Stimulated activated CD4-positive, alpha-beta T cell treated with anti-CD3 and anti-CD28 coated beads, Interleukin-1b, Interleukin-23, amount 100 ng/mL, for 4 hours (primary cell): Measurements from ENCODE around the gene SHPK.

ENCODE experiments used
- DNase-seq, 2 donors: peaks; one replicate each; pipeline ENCODE4 v3.0.0-alpha.2; 2020; ENCODE audit warnings: low read depth in 2 of 2

SHPK gene

GRCh38 chr17:3659541-3660111 is 23.6 kb upstream of the SHPK start:
- no peak for DNase-seq

- DNase-seq = no peak
Measured at GRCh38 chr17:3658784-3659449, 22.9 kb upstream of the SHPK start.

DNA sequence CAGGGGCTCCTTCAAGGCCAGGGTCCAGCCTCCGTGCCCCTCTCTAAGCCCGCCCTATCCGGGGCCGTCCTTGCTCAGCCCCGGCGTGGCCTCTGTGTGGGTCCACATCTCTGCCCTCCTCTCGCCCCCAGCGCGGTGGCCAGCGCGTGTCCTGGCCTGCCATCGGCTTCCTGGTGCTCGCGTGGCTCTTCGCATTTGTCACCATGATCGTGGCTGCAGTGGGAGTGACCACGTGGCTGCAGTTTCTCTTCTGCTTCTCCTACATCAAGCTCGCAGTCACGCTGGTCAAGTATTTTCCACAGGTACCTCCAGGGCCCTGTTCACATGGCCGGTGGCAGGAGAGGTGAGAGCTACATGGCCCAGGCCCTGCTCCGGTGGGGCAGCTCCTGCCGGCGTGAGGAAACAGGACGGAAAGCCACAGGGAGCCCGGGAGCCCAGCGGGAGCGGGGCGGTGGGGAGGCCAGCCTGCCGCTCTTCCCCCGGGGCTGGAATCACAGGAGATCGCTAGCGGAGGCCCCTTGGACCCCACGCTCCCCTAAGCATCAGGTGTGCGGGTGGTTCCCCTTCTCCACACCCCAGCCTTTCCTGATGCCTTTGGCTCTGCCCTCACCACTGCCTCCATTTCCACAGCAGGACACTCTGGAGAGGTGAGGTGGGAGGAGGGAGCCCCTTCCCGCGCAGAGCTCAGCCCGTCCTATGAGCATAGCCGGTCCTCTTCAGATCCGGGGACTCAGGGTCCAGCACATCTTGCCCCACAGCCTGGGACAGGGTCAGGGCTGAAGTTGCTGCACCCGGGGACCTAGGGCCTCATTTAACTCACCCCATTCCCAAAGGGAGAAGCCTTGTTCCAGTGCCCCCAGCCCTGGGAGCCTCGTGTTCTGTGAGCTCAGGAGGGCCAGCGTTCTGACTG is 22.1 kb upstream of the SHPK start:
- DNase-seq = no peak

DNA sequence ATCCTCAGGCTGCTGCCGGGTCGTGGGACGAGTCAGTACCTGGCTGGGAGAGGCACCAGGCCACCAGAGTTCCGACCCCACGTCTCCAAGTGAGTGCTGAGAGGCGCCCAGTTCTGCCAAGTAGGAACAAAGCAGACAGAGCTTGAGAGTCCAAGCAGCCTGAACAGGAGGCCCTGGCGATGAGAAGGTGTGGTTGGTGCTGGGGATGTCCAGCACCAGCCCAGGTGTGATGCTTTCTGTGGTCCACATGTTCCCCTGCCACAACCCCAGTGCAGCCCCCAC is 21.5 kb upstream of the SHPK start:
- no peak for DNase-seq

DNA sequence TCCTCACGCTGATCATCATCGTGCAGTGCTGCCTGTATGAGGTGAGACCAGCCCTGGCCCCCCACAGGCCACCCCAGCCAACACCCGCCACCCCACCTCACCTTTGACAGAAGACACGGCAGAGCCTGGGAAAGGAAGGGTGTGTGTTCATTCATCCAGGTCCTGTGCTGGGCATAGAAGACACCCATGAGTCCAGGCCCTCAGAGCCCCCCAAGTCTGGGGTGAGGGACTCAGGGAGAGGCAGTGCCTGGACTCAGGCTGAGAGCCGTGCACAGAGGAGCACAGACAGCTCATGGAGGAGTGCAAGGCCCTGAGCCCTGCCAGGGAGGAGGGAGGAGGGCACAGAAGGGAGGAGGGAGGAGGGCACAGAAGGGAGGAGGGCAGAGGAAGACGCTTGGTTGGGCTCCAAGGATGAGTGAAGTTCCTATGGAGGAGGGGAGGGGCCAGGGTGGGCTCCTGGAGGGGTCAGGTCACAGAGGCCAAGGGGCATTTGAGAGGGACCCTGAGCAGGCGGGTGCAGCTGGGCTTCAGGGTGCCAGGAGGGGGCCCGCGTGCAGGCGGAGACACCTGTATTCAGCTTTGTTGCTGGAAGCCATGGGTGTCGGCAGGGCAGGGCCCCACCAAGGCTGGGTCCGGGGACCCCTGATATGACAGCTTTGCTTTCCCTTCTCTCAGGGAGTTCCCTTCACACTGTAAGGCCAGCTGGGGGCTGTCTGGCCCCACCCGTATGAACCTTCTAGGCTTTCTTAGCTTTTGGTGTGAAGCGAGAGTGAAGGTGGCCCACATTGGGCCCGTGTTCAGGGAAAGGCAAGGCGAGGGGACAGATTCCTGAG is 20.9 kb upstream of the SHPK start:
- no peak for DNase-seq

DNA sequence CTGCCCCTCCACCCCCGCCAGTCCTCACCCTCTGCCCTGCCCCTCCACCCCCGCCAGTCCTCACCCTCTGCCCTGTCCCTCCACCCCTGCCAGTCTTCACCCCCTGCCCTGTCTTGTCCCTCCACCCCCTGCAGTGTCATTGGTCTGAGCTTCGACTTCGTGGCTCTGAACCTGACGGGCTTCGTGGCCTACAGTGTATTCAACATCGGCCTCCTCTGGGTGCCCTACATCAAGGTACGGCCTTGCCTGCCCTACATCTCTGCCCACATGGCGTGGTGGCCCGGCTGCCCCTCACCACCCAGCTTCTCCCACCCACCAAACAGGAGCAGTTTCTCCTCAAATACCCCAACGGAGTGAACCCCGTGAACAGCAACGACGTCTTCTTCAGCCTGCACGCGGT is 20.3 kb upstream of the SHPK start:
- DNase-seq = no peak

GRCh38 chr17:3655766-3656165 is 19.7 kb upstream of the SHPK start:
- no peak for DNase-seq

DNA sequence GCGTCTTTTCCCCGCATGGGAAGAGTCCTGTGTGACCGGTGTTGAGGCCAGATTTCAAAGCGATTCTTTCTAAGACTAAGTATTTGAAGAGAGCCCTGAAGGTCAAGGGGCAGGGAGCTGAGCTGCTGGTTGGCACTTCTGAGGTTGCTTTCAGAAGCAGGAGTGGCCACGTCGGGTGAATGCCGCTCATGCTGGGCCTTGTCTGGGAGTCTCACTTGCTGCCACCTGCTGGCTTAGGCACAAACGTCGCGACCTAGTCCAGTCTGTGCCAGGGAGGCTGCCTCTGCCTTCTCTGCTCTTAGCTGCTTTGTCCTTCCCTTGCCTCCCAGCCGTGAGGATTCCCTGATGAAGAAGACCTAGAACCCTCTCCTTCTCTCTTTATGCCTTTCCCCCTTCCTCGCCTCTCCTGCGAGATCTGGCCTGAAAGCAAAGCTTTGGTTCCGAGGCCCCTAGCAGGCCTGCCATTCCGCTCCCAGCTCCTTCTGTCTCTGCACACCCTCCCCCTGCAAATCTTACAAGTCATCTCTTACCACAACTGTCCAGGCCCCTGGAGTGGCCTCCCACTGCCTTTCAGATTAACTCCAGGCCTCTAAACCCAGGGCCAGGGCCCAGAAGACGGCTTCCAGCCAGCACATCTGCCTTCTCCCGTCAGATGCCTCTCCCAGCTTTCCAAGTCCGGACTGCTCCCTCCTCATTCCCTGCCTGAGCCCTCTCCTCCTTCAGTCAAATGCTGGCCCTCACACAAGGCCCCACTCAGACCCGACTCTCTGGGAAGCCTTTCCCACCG is 11.9 kb upstream of the SHPK start:
- DNase-seq = peak in 1 of 2 donors; percentile 28

- DNase-seq = no peak
Measured at GRCh38 chr17:3647251-3647650, 11.2 kb upstream of the SHPK start.

- no peak for DNase-seq
Measured at GRCh38 chr17:3645310-3645709, 9.3 kb upstream of the SHPK start.

DNA sequence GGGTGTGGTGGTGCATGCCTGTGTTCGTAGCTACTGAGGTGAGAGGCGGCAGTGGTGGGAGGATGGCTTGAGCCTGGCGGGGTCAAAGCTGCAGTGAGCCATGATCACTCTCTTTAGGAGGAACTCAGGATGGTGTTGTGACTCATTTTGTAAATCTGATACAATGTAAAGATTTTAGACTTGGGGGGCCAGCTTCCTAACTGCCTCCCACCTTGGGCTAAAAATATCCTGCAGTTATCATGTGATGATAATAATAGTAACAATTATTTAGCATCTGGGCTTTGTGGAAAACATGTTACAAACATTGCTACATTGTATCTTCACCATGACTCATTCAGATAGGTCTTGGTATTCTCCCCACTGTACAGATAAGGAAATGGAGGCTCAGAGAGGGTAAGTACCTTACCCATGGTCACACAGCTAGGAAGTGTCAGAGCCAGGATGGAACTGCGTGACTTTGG is 7.9 kb upstream of the SHPK start:
- no peak for DNase-seq

DNA sequence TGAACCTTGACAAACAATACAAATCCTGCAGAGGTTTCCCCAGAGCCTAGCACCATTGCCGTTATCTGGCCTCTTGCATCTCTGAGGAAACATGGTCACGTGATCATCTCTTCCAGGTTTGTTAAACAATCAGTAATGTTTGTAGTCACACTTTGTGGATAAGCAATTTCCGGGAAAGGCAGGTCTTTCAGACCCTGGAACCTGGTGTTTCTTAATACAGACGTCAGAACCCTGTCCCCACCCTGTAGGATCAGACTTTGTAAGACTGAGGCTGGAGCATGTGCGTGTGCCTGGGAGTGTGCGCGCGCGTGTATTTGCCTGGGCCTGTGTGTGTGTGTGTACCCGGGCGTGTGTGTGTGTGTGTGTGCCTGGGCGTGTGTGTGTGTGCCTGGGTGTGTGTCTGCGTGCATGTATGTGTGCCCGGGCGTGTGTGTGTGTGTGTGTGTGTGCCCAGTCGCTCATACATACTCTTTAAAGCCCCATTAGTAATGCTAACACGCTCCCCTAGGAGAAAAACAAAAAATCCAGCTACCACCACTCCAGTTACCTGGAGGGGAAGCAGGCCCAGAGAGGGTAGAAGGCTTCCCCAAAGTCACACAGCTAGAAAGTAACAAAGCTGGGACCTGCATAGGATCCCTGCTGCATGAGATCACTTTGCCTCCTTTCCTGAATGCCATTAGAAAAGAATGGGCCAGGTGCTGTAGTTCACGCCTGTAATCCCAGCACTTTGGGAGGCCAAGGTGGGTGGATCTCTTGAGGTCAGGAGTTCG is 5.9 kb upstream of the SHPK start:
- no peak for DNase-seq

- DNase-seq = no peak
Measured at GRCh38 chr17:3641014-3641413, 5.0 kb upstream of the SHPK start.

DNA sequence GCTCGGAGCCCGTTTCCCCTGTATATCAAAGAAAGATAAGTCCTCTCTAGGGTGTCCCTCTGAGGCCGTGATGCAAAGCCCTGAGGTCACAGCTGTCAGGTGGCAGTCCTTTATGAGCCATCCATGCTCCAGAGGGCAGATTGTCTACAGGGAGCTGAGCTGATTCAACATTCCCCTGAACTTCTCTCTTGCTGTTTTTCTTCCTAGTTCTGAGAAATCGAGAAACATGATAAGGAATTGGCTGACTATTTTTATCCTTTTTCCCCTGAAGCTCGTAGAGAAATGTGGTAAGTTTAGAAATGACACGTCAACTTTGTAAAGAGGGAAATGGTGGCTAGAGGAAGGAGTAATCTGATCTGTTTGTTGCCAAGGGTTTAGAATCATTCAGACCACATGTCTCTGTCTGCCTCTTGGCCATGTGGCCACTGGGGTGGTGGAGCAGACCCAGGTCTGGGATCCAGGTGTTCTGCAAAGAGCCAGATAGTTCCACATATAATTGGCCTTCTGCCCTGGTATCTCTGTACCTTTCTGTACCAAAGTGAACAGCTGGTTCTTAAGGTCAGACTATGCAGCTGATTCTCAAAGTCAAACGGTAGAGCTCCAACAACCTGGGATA is 4.0 kb upstream of the SHPK start:
- DNase-seq = no peak

DNA sequence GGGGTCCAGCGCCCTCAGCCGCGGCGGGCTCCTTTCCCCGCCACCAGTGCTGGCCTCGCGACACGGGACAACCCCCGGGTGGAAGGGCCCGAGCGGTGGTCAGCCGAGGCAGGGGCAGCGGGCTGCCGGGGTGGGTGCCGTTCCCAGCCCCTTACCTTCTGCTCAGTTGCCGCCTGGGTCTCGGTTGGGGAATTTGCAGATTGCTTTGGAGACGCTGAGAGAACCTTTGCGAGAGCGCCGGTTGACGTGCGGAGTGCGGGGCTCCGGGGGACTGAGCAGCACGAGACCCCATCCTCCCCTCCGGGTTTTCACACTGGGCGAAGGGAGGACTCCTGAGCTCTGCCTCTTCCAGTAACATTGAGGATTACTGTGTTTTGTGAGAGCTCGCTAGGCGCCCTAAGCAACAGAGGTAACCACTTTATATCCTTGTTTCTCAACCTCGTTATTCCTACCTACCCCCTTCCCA is 891 bp upstream of the SHPK start:
- DNase-seq = no peak

- DNase-seq = peak in 1 of 2 donors; percentile 1
Measured at GRCh38 chr17:3635474-3636153, 436 bp downstream of the SHPK start.

DNA sequence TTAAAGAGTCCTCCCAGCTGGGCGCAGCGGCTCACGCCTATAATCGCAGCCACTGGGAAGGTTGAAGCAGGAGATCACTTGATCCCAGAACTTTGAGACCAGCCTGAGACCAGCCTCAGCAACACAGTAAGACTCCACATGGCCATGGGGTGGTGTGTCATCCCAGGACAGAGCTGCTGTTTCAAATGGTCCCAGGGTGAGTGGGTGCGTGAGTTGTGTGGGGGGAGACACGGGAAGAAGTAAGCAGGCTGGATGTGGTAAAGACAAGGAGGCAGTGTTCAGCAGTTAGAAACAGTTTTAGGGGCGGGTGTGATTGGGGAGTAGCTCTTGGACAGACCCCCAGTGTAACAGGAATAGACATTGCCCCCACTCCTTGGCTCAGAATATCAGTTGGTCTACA is 3.8 kb downstream of the SHPK start:
- DNase-seq = no peak

DNA sequence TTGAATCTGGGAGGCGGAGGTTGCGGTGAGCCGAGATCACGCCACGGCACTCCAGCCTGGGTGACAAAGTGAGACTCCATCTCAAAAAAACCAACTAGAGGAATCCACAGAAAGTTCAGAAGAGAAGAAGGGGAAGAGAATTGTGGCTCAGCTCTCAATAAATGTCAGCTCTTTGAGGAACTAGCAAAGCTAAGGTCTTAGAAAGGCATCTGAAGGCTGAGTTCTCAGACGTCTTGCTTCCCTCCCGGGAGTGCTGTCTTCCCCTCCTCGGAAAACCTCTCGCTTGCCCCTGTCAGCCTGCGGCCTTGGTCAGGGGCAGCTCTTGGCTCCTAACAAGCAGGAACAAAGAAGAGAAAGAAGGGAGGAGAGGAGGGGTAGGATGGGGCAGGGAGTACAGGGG is 5.3 kb downstream of the SHPK start:
- no peak for DNase-seq

GRCh38 chr17:3627769-3628167 is 8.3 kb downstream of the SHPK start:
- no peak for DNase-seq
